HL-60 (cell line): ENCODE data around the gene ABCA9.

ENCODE experiments used
- CTCF ChIP-seq: IDR thresholded peaks from one replicate; pipeline ENCODE4 v1.5.1; 2011; ENCODE audit warnings: low read length, control low read depth, inconsistent platforms; ENCODE audit not compliant: insufficient read depth
- GABPA ChIP-seq: IDR thresholded peaks from 2 replicates; pipeline ENCODE4 v1.6.1; 2012; ENCODE audit warnings: low read depth
- POLR2AphosphoS5 ChIP-seq: IDR thresholded peaks from 2 replicates; pipeline ENCODE4 v1.6.1; 2012; ENCODE audit warnings: low read depth
- REST ChIP-seq: IDR thresholded peaks from 2 replicates; pipeline ENCODE4 v1.6.1; 2012; ENCODE audit warnings: low read depth; ENCODE audit not compliant: insufficient replicate concordance

- TF ChIP-seq CTCF (no peak), POLR2AphosphoS5 (no peak), REST (no peak), GABPA (no peak)
Observed at GRCh38 chr17:69088643-69089200, 28.0 kb upstream of the ABCA9 start.
